ENCODE results near the gene BTG3. TPM values are rescaled to one million over a fixed set of nuclear protein-coding genes. Genes with fewer than 3 reads are reported as not detected.

The BTG3 gene, protein sequence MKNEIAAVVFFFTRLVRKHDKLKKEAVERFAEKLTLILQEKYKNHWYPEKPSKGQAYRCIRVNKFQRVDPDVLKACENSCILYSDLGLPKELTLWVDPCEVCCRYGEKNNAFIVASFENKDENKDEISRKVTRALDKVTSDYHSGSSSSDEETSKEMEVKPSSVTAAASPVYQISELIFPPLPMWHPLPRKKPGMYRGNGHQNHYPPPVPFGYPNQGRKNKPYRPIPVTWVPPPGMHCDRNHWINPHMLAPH
- total RNA-seq, result 10 to 100 TPM; 46.2 to 66.6 (median 49.9) TPM

DNA sequence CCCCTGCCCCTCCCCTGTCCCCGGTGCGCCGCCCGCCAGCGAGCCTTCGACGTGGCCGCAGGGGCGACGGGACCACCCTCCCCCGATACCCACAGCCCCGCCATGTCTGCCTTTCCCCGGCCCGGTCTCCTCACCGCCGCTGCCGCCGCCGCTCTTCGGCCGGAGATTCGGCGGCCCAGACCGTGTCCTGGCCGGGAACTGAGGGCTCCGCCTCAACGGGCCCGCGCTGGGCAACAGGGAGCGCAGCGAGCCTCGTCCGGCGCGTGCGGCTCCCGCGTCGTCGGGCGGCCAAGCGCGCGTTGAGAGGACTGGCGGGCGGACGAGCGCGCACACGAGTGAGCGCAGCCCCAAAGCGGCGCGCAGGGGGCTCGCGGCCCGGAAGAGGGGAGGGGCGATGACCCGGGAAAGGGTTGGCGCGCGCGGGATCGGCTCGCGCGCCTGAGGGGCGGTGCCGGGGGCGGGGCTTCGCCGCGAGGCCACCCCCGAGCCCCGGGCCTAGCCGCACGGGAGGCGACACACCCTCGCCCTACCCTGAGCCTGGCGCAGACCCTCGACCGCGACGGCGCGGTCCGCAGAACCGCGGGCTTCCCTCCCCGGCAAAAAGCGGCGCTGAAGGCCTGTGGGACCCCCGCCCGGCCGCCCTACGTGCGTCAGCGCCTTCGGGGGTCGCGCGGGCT, at the start of gene BTG3:
BTG3 (minus strand) TSS at position 337 of the 677 bp plus-strand sequence. CDS start 3,757 bp downstream, outside the sequence.
- Histone ChIP-seq H3K36me3 (peaks cover 0 to 6% (median 0%) of the 10 kb centered on the region in 3 donors), H3K27me3 (no peaks in the 10 kb centered on the region), H3K4me3 (peak within 1 kb of the TSS; percentile 76 to 89 (median 86)), H3K4me1 (peaks cover 0 to 31% (median 7%) of the 10 kb centered on the region in 4 donors), H3K9me3 (no peaks in the 10 kb centered on the region), H3K27ac (peak within 1 kb of the TSS; percentile 90 to 98 (median 96))
- DNase-seq (ENCODE audit: low spot score in 2 of 2), result peak; percentile 52 to 57
- TF ChIP-seq, protein P1, sequence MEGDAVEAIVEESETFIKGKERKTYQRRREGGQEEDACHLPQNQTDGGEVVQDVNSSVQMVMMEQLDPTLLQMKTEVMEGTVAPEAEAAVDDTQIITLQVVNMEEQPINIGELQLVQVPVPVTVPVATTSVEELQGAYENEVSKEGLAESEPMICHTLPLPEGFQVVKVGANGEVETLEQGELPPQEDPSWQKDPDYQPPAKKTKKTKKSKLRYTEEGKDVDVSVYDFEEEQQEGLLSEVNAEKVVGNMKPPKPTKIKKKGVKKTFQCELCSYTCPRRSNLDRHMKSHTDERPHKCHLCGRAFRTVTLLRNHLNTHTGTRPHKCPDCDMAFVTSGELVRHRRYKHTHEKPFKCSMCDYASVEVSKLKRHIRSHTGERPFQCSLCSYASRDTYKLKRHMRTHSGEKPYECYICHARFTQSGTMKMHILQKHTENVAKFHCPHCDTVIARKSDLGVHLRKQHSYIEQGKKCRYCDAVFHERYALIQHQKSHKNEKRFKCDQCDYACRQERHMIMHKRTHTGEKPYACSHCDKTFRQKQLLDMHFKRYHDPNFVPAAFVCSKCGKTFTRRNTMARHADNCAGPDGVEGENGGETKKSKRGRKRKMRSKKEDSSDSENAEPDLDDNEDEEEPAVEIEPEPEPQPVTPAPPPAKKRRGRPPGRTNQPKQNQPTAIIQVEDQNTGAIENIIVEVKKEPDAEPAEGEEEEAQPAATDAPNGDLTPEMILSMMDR (IDR thresholded peaks at IDR 0.05), result peak in 2 of 5 experiments; percentile 17 to 41
- TF ChIP-seq EP300 (IDR thresholded peaks at IDR 0.05) (peak in 1 of 2 donors; percentile 95), POLR2A (IDR thresholded peaks at IDR 0.05) (peak; percentile 95)
- WGBS, 2 donors, result 1 to 4% methylated on average over 34 to 37 of the region's 102 CpGs

DNA sequence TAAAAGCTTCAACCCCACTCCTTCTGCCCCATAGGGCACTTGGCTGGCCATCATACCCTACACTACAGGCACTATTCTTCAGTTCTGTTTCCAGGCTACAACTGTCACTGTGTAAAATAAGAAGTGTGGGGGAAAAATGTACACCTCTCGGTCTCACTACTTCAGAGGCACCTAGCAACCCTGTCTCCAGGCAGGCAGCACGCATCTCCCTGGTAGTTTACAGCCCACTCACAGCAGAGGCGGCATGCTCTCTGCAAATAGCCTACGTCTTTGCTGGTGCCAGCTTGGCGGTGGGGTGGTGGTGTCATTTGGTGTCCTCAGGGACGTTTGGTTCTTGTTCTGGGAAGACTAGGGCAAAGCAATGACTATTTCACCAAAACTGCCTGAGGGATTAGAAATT, 48.2 kb upstream of the BTG3 start:
- 61 to 70% methylated on average over 6 of the region's 6 CpGs for WGBS, 2 donors
- TF ChIP-seq POLR2A (IDR thresholded peaks at IDR 0.05), result no peak
- no peak for TF ChIP-seq EP300 (IDR thresholded peaks at IDR 0.05)
- TF ChIP-seq, protein P1 (IDR thresholded peaks at IDR 0.05), result no peak
- H3K4me1 ChIP-seq, result no peaks in the 10 kb centered on the region

DNA sequence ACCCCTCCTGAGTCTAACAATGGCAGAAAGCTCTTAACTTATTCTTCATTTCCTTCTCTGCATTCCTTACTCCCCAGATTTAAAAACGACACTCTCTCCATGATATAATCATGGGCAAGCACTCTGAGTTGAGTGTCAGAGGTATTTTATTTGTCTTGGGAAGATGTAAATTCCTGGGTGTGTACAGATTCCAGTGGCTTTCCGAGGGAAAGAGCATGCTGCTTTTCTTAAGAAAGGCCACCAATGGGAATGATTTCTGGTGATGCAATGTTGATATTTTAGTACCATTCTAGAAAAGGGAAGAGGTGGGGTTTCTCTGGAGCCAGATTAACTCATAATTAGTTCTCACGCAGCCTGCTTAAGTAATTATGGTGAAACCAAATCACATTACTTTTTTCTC, 47.8 kb upstream of the BTG3 start:
- Histone ChIP-seq H3K4me1 (no peaks in the 10 kb centered on the region), H3K27ac (no peak overlapping the region), H3K27me3 (peaks cover 0 to 5% of the 10 kb centered on the region in 2 donors), H3K36me3 (no peaks in the 10 kb centered on the region), H3K9me3 (no peaks in the 10 kb centered on the region), H3K4me3 (no peak overlapping the region)
- WGBS, 2 donors, result 24 to 35% methylated on average over 3 of the region's 3 CpGs
- no peak for DNase-seq (ENCODE audit: low spot score in 2 of 2)
- TF ChIP-seq, protein P1 (IDR thresholded peaks at IDR 0.05), result no peak

More for the DNA sequence above, 48.2 kb upstream of the BTG3 start:
- Histone ChIP-seq H3K27me3 (peaks cover 0 to 5% of the 10 kb centered on the region in 2 donors), H3K9me3 (no peaks in the 10 kb centered on the region), H3K27ac (no peak overlapping the region), H3K36me3 (no peaks in the 10 kb centered on the region), H3K4me3 (no peak overlapping the region)
- DNase-seq (ENCODE audit: low spot score in 2 of 2), result no peak

DNA sequence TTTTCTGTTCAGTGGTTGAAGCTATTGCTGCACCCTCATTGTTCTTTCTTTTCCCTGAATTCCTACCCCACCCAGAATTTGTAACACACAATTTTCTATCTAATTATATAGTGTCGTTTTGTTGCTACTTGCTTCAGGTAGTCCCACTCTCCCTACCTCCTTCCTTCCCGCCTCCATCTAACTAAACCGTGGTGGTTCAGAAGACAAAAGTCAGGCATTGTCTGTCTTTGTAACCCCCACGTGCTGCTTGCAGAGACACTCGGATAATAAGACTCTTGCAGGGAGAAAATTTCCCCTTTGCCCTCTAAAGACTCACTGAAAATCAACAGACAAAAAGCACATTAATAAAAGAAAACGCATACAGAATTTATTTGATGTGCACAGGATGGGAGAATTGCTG, 46.2 kb upstream of the BTG3 start:
- WGBS, 2 donors, result 53 to 54% methylated on average over 6 of the region's 6 CpGs
- Histone ChIP-seq H3K27me3 (peaks cover 0 to 5% of the 10 kb centered on the region in 2 donors), H3K4me3 (no peak overlapping the region), H3K27ac (no peak overlapping the region), H3K4me1 (no peaks in the 10 kb centered on the region), H3K9me3 (no peaks in the 10 kb centered on the region), H3K36me3 (no peaks in the 10 kb centered on the region)
- no peak for DNase-seq (ENCODE audit: low spot score in 2 of 2)
- TF ChIP-seq, protein P1 (IDR thresholded peaks at IDR 0.05), result no peak
- TF ChIP-seq POLR2A (IDR thresholded peaks at IDR 0.05) (no peak), EP300 (IDR thresholded peaks at IDR 0.05) (no peak)

DNA sequence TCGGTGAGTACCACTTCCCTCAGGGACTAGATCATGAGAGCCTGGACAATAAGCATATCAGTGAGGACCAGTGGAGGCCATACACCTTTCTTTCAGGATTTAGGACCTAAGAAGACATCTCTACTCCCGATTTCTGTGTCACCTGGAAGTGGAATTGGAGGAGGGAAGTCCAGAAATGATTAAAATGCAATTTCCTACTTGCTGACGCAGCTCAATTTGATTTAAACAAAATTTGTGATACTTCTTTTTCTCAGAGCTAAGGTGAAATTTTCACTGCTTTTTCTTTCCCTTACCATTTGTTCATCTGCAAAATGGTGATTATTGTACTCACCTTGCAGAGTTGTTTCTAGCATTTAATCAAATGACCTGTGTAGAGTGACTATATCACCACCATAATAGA, 38.8 kb upstream of the BTG3 start:
- no peak for TF ChIP-seq EP300 (IDR thresholded peaks at IDR 0.05)
- TF ChIP-seq, protein P1 (IDR thresholded peaks at IDR 0.05), result no peak
- no peak for TF ChIP-seq POLR2A (IDR thresholded peaks at IDR 0.05)
- Histone ChIP-seq H3K27me3 (no peaks in the 10 kb centered on the region), H3K4me1 (no peaks in the 10 kb centered on the region), H3K4me3 (no peak overlapping the region), H3K36me3 (no peaks in the 10 kb centered on the region), H3K9me3 (peaks cover 0 to 5% (median 0%) of the 10 kb centered on the region in 4 donors), H3K27ac (no peak overlapping the region)
- DNase-seq (ENCODE audit: low spot score in 2 of 2), result no peak
- WGBS, 2 donors, result 83% methylated on average over 3 of the region's 3 CpGs

Measured in tibial nerve (tissue), 4 donors.